ENCODE measurements around the gene SLC9A7. TPM values are rescaled to one million over a fixed set of nuclear protein-coding genes. Genes with fewer than 3 reads are reported as not detected.
"Not testable (repeated sequence)": the region's sequence is repeated elsewhere in the genome, so short reads cannot be mapped to it uniquely, and the experiment has no call there.

SLC9A7 gene
- polyA plus RNA-seq, 2 donors = 1.3 to 2.0 TPM

DNA sequence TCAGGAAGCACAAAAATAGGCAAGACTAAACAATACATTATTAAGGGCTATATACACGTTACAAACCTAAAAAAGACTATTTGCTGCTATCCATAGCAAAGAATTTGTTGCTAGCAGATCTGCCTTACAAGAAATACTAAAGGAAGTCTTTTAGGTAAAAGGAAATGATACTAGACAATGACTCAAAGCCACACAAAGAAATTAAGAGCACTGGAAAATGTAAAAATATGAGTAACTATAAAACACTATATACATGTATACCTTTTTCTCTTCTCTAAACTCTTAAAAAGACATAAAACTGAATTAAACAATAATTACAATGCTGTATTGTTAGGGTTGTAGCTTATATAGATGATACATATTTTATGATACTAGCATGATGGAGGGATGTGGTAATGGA lies 25.7 kb downstream of the SLC9A7 start:
- H3K4me1 ChIP-seq (ENCODE audit: control insufficient read depth in 2 of 2, insufficient read depth in 2 of 2, low read length in 1 of 2) = no peaks in the 10 kb centered on the region
- no peaks in the 10 kb centered on the region for H3K9me3 ChIP-seq (ENCODE audit: control insufficient read depth in 2 of 2, insufficient read depth in 1 of 2, low read depth in 1 of 2, low read length in 1 of 2)
- H3K27ac ChIP-seq (ENCODE audit: low read depth in 2 of 2, low read length in 1 of 2) = no peak overlapping the region
- WGBS, 2 donors = 45 to 54% methylated on average over 1 of the region's 1 CpG
- H3K36me3 ChIP-seq (ENCODE audit: control insufficient read depth in 2 of 2, insufficient read depth in 2 of 2, low read length in 1 of 2) = no peaks in the 10 kb centered on the region
- no peaks in the 10 kb centered on the region for H3K27me3 ChIP-seq (ENCODE audit: control insufficient read depth in 1 of 2, insufficient read depth in 2 of 2, low read length in 2 of 2)
- H3K4me3 ChIP-seq (ENCODE audit: low read depth in 1 of 2, low read length in 2 of 2) = no peak overlapping the region

DNA sequence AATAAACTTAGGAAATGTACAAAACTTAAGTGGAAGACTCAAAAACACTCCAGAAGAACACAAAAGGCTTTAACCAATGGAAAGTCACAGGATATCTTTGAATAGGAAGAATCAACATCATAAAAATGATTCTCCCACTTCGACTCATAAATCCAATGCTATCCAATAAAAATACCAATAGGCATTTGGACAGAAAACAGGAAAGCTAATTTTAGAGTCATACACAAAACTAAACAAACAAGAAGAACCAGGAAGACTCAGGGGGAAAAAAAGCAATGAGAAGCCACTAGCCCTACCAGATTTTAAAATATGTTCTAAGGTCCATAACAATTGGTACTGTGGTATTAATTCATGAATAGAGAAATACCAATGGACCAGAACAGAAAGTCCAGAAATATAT lies 28.2 kb downstream of the SLC9A7 start:
- 61 to 74% methylated on average over 1 of the region's 1 CpG for WGBS, 2 donors
- Histone ChIP-seq H3K27me3 (ENCODE audit: control insufficient read depth in 1 of 2, insufficient read depth in 2 of 2, low read length in 2 of 2) (no peaks in the 10 kb centered on the region), H3K27ac (ENCODE audit: low read depth in 2 of 2, low read length in 1 of 2) (no peak overlapping the region), H3K4me1 (ENCODE audit: control insufficient read depth in 2 of 2, insufficient read depth in 2 of 2, low read length in 1 of 2) (no peaks in the 10 kb centered on the region), H3K36me3 (ENCODE audit: control insufficient read depth in 2 of 2, insufficient read depth in 2 of 2, low read length in 1 of 2) (no peaks in the 10 kb centered on the region), H3K9me3 (ENCODE audit: control insufficient read depth in 2 of 2, insufficient read depth in 1 of 2, low read depth in 1 of 2, low read length in 1 of 2) (no peaks in the 10 kb centered on the region), H3K4me3 (ENCODE audit: low read depth in 1 of 2, low read length in 2 of 2) (no peak overlapping the region)

DNA sequence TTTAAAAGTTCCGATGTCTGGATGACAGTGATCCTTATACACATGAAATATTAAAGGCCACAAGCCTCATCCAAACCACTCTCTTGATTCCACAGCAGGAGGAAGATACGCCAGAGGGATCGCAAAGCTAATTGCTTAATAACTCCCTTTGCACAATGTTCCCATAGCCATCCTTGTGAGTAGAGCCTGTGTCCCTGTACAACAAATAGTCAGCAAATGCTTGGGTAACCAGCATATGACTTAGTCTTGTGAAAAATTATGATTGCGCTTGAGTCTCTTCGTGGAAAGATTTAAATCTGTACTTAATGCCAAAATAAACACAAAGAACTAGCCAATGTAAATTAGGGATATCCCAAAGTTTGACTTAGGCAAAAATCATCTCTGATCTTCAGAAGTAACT lies 31.5 kb downstream of the SLC9A7 start:
- Histone ChIP-seq H3K4me3 (ENCODE audit: low read depth in 1 of 2, low read length in 2 of 2) (no peak overlapping the region), H3K9me3 (ENCODE audit: control insufficient read depth in 2 of 2, insufficient read depth in 1 of 2, low read depth in 1 of 2, low read length in 1 of 2) (no peaks in the 10 kb centered on the region), H3K4me1 (ENCODE audit: control insufficient read depth in 2 of 2, insufficient read depth in 2 of 2, low read length in 1 of 2) (no peaks in the 10 kb centered on the region), H3K27me3 (ENCODE audit: control insufficient read depth in 1 of 2, insufficient read depth in 2 of 2, low read length in 2 of 2) (no peaks in the 10 kb centered on the region), H3K27ac (ENCODE audit: low read depth in 2 of 2, low read length in 1 of 2) (no peak overlapping the region), H3K36me3 (ENCODE audit: control insufficient read depth in 2 of 2, insufficient read depth in 2 of 2, low read length in 1 of 2) (no peaks in the 10 kb centered on the region)
- 60 to 71% methylated on average over 5 of the region's 5 CpGs for WGBS, 2 donors

DNA sequence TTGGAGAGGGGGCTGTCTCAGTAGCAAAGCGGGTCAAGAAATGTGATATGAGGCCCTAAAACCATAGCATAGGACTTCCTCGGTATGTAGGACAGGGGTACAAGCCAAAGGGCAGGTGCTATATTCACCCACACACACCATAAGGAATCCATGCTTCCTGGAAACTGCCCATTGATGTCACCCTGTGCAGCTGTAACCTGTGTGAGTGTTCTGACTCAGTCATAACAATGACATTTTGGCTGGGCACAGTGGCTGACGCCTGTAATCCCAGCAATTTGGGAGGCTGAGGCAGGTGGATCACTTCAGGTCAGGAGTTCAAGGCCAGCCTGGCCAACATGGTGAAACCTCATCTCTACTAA lies 35.4 kb downstream of the SLC9A7 start:
- 48 to 66% methylated on average over 3 of the region's 3 CpGs for WGBS, 2 donors
- H3K4me3 ChIP-seq (ENCODE audit: low read depth in 1 of 2, low read length in 2 of 2); H3K27me3 ChIP-seq (ENCODE audit: control insufficient read depth in 1 of 2, insufficient read depth in 2 of 2, low read length in 2 of 2); H3K36me3 ChIP-seq (ENCODE audit: control insufficient read depth in 2 of 2, insufficient read depth in 2 of 2, low read length in 1 of 2); H3K9me3 ChIP-seq (ENCODE audit: control insufficient read depth in 2 of 2, insufficient read depth in 1 of 2, low read depth in 1 of 2, low read length in 1 of 2); H3K4me1 ChIP-seq (ENCODE audit: control insufficient read depth in 2 of 2, insufficient read depth in 2 of 2, low read length in 1 of 2): not testable (repeated sequence)
- peak overlapping the region; percentile 27 to 34 for H3K27ac ChIP-seq (ENCODE audit: low read depth in 2 of 2, low read length in 1 of 2)

DNA sequence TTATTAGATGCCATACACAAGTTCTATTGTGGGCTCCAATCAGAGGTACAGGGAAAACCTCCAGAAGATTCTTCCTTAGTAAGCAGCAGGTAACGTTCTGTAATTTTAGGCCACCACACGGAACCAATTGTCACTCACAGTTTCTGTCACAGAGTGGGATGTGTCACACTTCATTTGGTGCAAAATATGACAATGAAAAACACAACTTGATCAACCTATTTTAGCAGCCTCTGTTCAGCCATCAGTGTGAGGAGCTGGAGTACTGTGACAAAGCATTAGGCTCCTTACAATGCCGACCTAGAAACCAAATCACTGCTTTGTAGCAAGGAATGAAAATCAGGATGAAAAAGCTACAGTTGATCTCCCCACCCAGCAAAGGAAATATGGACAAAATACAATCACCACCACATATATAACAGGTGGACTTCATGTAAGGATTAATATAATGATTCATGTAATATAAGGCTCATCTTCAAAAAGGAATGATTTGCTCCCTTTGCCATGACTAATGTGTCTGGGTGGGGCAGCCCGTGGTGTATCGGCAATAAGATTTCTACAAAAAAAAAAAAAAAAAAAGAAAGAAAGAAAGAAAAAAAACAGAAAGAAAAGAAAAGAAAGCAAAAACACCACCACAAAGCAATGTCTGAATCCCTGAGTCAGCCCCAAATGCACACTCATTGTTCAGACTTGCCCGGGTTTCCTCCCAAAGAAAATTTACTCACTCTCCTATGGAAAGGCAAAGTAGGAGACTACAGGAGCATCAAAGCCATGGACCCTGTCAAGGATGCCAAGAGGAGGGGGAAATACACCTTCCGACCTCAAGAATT lies 36.0 kb downstream of the SLC9A7 start:
- no peaks in the 10 kb centered on the region for H3K9me3 ChIP-seq (ENCODE audit: control insufficient read depth in 2 of 2, insufficient read depth in 1 of 2, low read depth in 1 of 2, low read length in 1 of 2)
- H3K27me3 ChIP-seq (ENCODE audit: control insufficient read depth in 1 of 2, insufficient read depth in 2 of 2, low read length in 2 of 2) = no peaks in the 10 kb centered on the region
- WGBS, 2 donors = 57 to 70% methylated on average over 7 of the region's 7 CpGs
- H3K27ac ChIP-seq (ENCODE audit: low read depth in 2 of 2, low read length in 1 of 2) = peak overlapping the region; percentile 27 to 34
- H3K4me1 ChIP-seq (ENCODE audit: control insufficient read depth in 2 of 2, insufficient read depth in 2 of 2, low read length in 1 of 2) = no peaks in the 10 kb centered on the region
- H3K36me3 ChIP-seq (ENCODE audit: control insufficient read depth in 2 of 2, insufficient read depth in 2 of 2, low read length in 1 of 2) = no peaks in the 10 kb centered on the region
- no peak overlapping the region for H3K4me3 ChIP-seq (ENCODE audit: low read depth in 1 of 2, low read length in 2 of 2)

DNA sequence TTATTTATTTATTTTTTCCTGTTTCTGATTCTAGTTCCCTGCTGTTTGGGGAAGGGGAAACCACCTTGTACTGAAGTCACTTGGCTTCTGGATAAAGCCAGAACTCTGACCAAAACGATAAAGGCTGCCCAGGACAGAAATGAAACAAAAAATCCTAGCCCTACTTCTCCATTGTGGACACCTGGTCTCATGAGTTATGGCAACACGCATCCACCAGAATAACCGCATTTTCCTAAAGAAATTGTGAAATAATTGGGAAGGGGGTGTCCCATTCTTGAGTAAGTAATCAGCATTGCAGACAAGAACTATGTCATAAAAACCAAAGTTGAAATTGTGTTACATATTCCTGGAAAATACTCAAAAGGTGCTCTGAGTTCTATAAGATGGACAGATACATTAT lies 42.1 kb downstream of the SLC9A7 start:
- H3K27me3 ChIP-seq (ENCODE audit: control insufficient read depth in 1 of 2, insufficient read depth in 2 of 2, low read length in 2 of 2) = no peaks in the 10 kb centered on the region
- WGBS, 2 donors = 76 to 87% methylated on average over 3 of the region's 3 CpGs
- H3K36me3 ChIP-seq (ENCODE audit: control insufficient read depth in 2 of 2, insufficient read depth in 2 of 2, low read length in 1 of 2) = no peaks in the 10 kb centered on the region
- no peaks in the 10 kb centered on the region for H3K9me3 ChIP-seq (ENCODE audit: control insufficient read depth in 2 of 2, insufficient read depth in 1 of 2, low read depth in 1 of 2, low read length in 1 of 2)
- no peak overlapping the region for H3K4me3 ChIP-seq (ENCODE audit: low read depth in 1 of 2, low read length in 2 of 2)
- no peaks in the 10 kb centered on the region for H3K4me1 ChIP-seq (ENCODE audit: control insufficient read depth in 2 of 2, insufficient read depth in 2 of 2, low read length in 1 of 2)
- H3K27ac ChIP-seq (ENCODE audit: low read depth in 2 of 2, low read length in 1 of 2) = no peak overlapping the region

DNA sequence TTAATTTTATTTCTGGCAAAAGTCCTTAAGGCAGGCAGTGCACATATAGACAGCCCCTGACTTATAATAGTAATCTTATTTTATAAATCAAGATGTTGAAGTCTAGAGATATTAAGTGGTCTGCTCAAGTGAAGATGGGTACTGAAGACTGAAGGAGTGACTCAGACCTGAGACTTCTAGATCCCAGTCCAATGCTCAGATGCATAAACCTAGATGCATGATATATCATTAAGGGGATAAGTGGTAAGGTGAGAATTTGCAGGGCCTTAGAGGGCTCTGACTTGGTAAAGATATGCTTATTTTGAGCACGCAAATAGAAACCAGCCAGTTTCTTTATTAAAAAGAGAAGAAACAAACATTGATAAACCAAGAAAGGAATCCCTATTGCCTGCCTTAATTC lies 42.9 kb downstream of the SLC9A7 start:
- Histone ChIP-seq H3K9me3 (ENCODE audit: control insufficient read depth in 2 of 2, insufficient read depth in 1 of 2, low read depth in 1 of 2, low read length in 1 of 2) (no peaks in the 10 kb centered on the region), H3K4me1 (ENCODE audit: control insufficient read depth in 2 of 2, insufficient read depth in 2 of 2, low read length in 1 of 2) (no peaks in the 10 kb centered on the region), H3K4me3 (ENCODE audit: low read depth in 1 of 2, low read length in 2 of 2) (no peak overlapping the region), H3K36me3 (ENCODE audit: control insufficient read depth in 2 of 2, insufficient read depth in 2 of 2, low read length in 1 of 2) (no peaks in the 10 kb centered on the region), H3K27me3 (ENCODE audit: control insufficient read depth in 1 of 2, insufficient read depth in 2 of 2, low read length in 2 of 2) (no peaks in the 10 kb centered on the region), H3K27ac (ENCODE audit: low read depth in 2 of 2, low read length in 1 of 2) (no peak overlapping the region)
- 68 to 76% methylated on average over 1 of the region's 1 CpG for WGBS, 2 donors

DNA sequence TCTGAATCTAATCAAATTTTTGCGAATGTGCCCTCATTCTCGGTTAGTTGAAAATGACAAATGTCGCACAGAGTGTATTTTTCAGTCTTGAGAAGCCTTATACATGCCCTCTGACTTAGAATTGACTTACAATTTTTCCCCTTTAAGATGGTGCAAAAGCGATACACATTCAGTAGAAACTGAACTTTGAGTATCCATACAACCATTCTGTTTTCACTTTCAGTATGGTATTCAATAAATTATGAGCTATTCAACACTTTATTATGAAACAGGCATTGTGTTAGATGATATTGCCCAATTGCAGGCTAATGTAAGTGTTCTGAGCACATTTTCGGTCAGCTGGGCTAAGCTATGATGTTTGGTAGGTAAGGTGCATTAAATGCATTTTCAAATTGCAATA lies 43.4 kb downstream of the SLC9A7 start:
- no peaks in the 10 kb centered on the region for H3K4me1 ChIP-seq (ENCODE audit: control insufficient read depth in 2 of 2, insufficient read depth in 2 of 2, low read length in 1 of 2)
- H3K4me3 ChIP-seq (ENCODE audit: low read depth in 1 of 2, low read length in 2 of 2) = no peak overlapping the region
- no peaks in the 10 kb centered on the region for H3K36me3 ChIP-seq (ENCODE audit: control insufficient read depth in 2 of 2, insufficient read depth in 2 of 2, low read length in 1 of 2)
- H3K27me3 ChIP-seq (ENCODE audit: control insufficient read depth in 1 of 2, insufficient read depth in 2 of 2, low read length in 2 of 2) = no peaks in the 10 kb centered on the region
- no peaks in the 10 kb centered on the region for H3K9me3 ChIP-seq (ENCODE audit: control insufficient read depth in 2 of 2, insufficient read depth in 1 of 2, low read depth in 1 of 2, low read length in 1 of 2)
- no peak overlapping the region for H3K27ac ChIP-seq (ENCODE audit: low read depth in 2 of 2, low read length in 1 of 2)
- WGBS, 2 donors = 70 to 89% methylated on average over 5 of the region's 5 CpGs

DNA sequence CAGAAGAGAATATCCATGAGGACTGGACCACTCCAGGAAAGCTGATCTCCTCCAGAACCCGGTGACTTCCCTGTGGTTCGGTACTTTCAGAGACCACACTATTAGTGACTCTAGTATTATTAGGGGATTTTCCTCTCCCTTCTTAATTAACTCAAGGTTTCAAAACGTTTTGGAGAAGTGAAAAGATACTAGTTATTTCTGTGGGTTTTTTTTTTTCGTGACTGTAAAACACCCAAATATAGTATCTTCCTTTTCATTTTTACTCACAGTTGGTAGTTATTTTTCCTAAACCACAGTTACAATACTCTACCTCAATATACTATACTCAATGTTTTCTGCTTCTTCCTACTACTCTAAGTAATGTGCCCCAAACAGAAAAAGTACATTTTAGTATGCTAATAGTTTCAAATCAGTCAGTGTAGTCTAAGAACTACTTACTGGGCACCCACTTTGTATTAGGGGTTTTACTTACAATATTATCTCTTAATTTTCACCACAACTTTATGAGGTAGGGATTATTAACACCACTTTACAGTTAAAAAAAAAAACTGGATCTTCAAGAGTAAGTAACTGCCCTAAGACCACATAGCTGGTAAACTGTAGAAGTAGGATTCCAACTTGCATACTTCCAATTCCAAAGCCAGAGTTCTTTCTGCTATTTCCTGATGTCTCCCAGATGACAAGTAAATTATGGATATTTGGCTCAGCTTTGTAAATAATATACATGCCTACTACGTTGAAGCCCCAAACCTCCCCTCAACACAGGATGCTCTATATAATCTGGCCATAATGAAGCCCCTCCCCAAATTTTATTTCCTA lies 45.0 kb downstream of the SLC9A7 start:
- WGBS, 2 donors = 62 to 68% methylated on average over 5 of the region's 5 CpGs
- H3K9me3 ChIP-seq (ENCODE audit: control insufficient read depth in 2 of 2, insufficient read depth in 1 of 2, low read depth in 1 of 2, low read length in 1 of 2) = no peaks in the 10 kb centered on the region
- H3K4me1 ChIP-seq (ENCODE audit: control insufficient read depth in 2 of 2, insufficient read depth in 2 of 2, low read length in 1 of 2) = no peaks in the 10 kb centered on the region
- no peak overlapping the region for H3K27ac ChIP-seq (ENCODE audit: low read depth in 2 of 2, low read length in 1 of 2)
- no peaks in the 10 kb centered on the region for H3K27me3 ChIP-seq (ENCODE audit: control insufficient read depth in 1 of 2, insufficient read depth in 2 of 2, low read length in 2 of 2)
- H3K4me3 ChIP-seq (ENCODE audit: low read depth in 1 of 2, low read length in 2 of 2) = no peak overlapping the region
- no peaks in the 10 kb centered on the region for H3K36me3 ChIP-seq (ENCODE audit: control insufficient read depth in 2 of 2, insufficient read depth in 2 of 2, low read length in 1 of 2)

DNA sequence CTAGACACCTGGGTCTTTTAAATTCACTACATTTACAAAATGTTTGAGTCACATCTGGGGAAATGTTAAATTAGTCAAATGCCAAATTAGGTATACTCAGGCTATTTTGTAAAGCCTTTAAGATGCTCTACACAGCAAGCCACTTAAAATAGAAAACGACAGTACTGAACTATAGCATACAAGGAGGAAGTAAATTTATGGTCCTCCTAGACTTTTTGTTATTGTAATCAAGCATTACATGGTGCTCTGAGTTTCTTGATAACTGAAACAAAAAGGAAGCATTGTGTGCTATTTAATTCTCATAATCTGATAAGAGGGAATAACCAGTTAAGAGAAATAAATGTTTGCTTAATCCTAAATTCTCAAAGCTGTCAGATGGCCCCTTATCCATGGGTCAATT lies 46.2 kb downstream of the SLC9A7 start:
- Histone ChIP-seq H3K9me3 (ENCODE audit: control insufficient read depth in 2 of 2, insufficient read depth in 1 of 2, low read depth in 1 of 2, low read length in 1 of 2) (no peaks in the 10 kb centered on the region), H3K27me3 (ENCODE audit: control insufficient read depth in 1 of 2, insufficient read depth in 2 of 2, low read length in 2 of 2) (no peaks in the 10 kb centered on the region), H3K27ac (ENCODE audit: low read depth in 2 of 2, low read length in 1 of 2) (no peak overlapping the region), H3K4me3 (ENCODE audit: low read depth in 1 of 2, low read length in 2 of 2) (no peak overlapping the region), H3K4me1 (ENCODE audit: control insufficient read depth in 2 of 2, insufficient read depth in 2 of 2, low read length in 1 of 2) (no peaks in the 10 kb centered on the region), H3K36me3 (ENCODE audit: control insufficient read depth in 2 of 2, insufficient read depth in 2 of 2, low read length in 1 of 2) (no peaks in the 10 kb centered on the region)
- 59 to 76% methylated on average over 1 of the region's 1 CpG for WGBS, 2 donors
